DOHH2 (cell line): Measurements from ENCODE around the gene FKBP2.

Experiments
- CTCF ChIP-seq: fragments of 200-600 bp; sonication (generic); IDR thresholded peaks from one replicate; pipeline ENCODE4 v1.5.1; 2014; ENCODE audit warnings: antibody characterized with exemption, mild to moderate bottlenecking, low read depth, low read length; ENCODE audit not compliant: poor library complexity, severe bottlenecking
- EZH2phosphoT487 ChIP-seq: fragments of 200-600 bp; sonication (generic); IDR thresholded peaks from 2 replicates; pipeline ENCODE4 v1.6.1; 2017; ENCODE audit warnings: borderline replicate concordance, mild to moderate bottlenecking, antibody characterized with exemption, low read length, moderate library complexity, mixed read lengths

GRCh38 chr11:64245797-64246620 lies 5.1 kb downstream of the FKBP2 start:
- TF ChIP-seq CTCF (peak; percentile 9), EZH2phosphoT487 (no peak)
